Measurements from ENCODE around the gene L3MBTL3. TPM values are rescaled to one million over a fixed set of nuclear protein-coding genes. Genes with fewer than 3 reads are reported as not detected.
A peak's percentile ranks its signal among the peaks of the same experiment; 100 is the strongest.

Gene L3MBTL3
- total RNA-seq, 1 donor from 2014 or later = 4.3 TPM

DNA sequence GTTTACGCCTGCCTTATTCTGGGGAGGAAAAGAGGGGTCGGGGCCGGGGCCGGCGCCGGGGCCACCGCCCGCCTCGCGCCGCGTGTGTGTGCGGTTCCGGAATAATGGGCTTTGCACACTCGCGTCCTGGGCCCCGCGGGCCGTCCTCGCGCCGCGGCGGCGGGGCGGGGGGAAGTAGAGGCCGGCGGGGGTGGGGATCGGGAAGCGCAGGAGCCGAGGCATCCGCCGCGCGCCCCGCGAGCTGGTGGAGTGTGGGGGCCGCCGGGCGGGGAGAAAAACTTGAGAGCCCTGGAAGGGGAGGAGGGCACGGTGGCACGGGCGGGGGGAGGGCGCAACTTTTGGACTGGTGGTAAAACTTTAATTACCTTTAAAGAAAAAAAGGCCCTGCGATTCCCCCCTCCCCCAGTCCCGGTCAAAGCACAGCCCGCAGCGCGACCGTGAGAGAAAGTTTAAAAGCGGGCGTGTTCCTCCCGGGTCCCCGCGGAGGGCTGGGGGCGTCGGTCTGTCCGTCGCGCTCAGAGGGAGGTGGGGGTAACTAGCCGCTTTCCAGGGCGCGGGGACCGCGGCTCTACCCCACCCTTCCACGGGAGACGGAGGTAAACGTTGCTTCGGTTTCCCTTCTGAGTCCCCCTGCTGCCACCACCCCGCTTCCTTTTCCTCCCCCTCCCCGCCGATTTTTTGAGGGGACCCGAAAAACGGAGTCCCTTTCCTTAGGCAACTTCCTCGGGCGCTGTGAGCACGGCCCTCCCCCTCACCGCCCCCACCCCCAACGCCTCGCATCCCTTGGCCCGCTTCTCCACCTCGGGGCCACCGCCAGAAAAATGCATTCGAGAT, 1.9 kb downstream of the L3MBTL3 start:
- intact Hi-C loops (cut with DNase I) = no loop called here
- peak; percentile 55 for ATAC-seq (ENCODE audit: poor library complexity)
- peak; percentile 46 for DNase-seq

DNA sequence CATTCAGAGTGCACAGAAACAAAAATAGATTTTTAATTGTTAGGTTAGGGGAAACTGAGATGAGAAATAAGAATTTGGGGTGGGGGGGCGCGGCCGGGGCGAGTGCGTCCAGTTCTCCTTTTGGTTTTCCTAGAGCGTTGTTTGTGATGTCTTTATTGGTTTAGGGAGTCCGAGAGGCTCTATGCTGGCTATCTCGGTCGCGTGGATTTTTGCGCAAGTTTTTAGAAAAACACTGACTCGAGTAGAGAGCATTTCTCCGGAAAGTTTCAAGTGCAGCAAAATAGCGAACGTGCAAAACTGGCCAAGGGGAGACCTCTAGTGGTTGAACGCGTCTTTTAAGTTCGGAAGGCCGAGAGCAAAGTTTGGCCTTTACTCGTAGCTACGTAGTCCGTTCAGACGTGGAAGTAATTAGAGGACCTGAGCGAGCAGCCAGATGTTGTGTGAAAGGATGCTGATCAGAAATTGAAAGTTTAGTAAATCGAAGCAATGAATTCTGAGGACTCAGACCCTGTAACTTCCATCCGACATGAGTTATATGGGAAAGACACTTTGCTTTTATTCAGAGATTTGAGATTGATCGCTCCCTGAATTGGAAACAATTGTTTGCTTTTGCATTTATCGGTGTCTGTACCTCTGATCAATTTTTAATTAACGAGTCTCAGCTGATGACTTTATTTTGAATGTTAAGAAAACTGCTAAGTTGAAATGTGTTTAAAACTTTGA, 2.7 kb downstream of the L3MBTL3 start:
- peak; percentile 75 for DNase-seq
- intact Hi-C loops (cut with DNase I) = no loop called here
- peak; percentile 90 for ATAC-seq (ENCODE audit: poor library complexity)

DNA sequence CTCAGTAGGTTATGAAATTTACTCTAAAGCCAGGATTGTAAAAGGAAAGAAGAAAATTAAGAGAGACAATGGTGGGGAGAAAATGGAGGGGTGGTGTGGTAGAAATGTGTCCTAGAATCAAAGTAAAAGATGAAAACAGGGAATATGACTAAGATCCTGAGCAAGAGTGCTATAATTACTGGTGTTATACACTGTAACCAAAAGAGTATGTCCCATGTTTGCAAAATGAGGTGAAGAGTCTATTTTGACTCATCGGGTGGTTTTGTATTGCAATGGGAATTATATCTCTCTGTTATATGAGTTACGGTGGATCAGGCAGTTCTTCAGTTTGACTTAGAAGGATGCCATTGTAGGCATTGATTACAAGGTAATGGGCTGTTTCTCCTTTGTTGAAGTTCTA, 8.5 kb downstream of the L3MBTL3 start:
- intact Hi-C loops (cut with DNase I) = no loop called here
- no peak for ATAC-seq (ENCODE audit: poor library complexity)

GRCh38 chr6:130027948-130028347, 9.6 kb downstream of the L3MBTL3 start:
- no peak for ATAC-seq (ENCODE audit: poor library complexity)
- intact Hi-C loops (cut with DNase I) = no loop called here

More for the DNA sequence above, 8.5 kb downstream of the L3MBTL3 start:
- DNase-seq = no peak

GRCh38 chr6:130029163-130029562, 10.8 kb downstream of the L3MBTL3 start:
- DNase-seq (no peak), ATAC-seq (ENCODE audit: poor library complexity) (no peak)
- intact Hi-C loops (cut with DNase I) = no loop called here

More at GRCh38 chr6:130027948-130028347, 9.6 kb downstream of the L3MBTL3 start:
- no peak for DNase-seq

DNA sequence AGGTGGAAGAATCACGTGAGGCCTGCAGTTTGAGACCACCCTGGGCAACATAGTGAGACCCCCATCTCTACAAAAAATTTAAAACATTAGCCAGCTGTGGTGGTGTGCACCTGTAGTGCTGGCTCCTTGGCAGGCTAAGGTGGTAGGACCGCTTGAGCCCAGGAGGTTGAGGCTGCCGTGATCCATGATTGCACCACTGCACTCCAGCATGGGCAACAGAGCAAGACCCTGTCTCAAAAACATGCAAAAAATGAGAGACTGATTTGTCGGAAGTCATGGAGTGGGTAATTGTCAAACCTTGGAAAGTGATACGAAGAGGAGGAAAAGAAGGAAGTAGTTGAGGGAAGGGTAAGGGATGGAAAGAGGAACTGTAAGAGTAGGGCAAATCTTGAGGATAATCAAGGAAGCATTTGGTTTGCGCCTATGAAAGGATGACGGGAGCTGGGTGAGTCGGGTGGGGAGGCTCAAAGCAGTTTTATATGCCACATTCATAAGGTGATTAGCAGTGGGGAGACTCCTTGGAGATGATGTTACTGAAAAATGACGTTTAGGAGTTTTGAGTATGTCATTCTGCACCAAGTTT, 14.5 kb downstream of the L3MBTL3 start:
- ATAC-seq (ENCODE audit: poor library complexity) (no peak), DNase-seq (no peak)
- intact Hi-C loops (cut with DNase I) = no loop called here

GRCh38 chr6:130033949-130034348, 15.6 kb downstream of the L3MBTL3 start:
- DNase-seq (no peak), ATAC-seq (ENCODE audit: poor library complexity) (no peak)
- intact Hi-C loops (cut with DNase I) = no loop called here

DNA sequence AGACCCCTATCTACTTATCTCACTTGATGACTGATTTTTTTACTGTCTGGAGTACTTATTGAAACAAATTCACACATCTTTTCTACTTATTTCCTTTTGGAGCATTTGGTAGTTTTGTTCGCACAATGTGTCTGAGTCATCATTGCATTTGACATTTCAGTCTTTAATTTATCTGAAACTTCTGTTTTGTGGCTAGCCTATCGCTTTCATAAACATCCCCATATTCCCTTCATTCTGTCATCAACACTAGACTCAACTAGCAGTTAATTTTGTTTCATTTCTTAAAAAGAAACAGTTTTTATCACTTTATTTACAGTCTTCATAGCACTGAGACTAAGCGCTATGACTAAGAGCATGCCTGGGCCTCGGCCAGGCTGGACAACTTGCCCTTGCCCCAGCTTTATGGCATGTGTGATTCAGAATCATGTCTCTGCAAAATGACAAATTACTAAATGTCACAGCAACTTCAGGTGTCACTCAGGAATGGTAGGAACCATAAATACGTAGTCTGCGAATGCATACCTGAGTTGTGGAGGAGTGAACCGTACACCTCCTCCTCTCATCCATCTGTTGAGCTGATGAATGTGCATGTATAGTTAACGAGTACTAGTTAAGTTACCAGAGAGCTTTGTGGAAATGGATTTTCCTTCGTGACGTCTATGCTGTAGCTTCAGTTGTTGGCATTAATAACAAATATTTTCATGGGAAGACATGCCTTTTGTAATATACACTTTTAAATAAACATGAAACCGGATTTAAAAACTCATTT, 16.2 kb downstream of the L3MBTL3 start:
- DNase-seq (no peak), ATAC-seq (ENCODE audit: poor library complexity) (no peak)
- intact Hi-C loops (cut with DNase I) = no loop called here

DNA sequence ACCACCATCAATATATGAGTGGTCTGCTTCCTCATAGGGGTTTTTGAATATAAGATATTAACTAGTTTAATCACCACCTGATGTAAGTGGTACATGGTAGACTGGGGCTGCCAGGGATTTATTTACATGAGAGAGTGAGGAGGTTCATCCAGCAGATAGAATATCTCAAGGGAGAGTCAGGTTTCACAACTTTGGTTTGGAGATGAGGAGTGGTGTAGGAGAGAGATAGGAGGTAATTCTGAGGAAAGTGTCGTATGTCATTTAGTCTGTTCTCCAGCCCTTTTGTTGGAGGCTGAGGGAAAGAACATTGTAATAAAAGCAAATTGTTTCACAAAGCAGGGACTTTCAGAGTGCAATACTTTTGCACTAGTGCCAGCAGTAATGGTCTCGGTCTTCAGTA, 16.8 kb downstream of the L3MBTL3 start:
- no peak for DNase-seq
- intact Hi-C loops (cut with DNase I) = no loop called here
- ATAC-seq (ENCODE audit: poor library complexity) = no peak

DNA sequence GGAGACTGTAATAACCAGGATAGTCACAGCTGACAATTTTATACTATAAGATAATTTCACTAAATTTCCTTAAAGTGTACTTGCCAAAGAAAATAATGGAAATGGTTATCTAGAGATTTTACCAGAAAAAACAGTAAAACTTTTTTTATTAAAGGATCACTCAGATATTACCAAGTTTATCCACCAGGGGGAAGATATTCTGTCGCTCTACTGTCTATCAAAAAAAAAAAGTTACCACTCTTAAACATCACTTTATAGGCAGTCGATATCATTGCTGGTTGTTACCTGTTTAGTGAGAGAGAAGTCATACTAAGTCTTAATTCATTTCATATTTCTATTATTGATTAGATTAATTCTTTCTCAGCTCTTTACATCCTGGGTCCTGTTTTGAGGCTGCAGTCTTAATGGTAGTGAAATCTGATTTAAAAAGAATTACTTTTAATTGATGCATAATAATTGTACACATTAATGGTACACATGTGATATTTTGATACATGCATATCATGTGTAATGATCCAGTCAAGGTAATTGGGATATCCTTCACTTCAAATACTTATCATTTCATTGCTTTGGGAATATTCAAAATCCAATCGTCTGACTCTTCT, 18.9 kb downstream of the L3MBTL3 start:
- no peak for ATAC-seq (ENCODE audit: poor library complexity)
- no peak for DNase-seq
- intact Hi-C loops (cut with DNase I) = no loop called here

GRCh38 chr6:130041594-130041993, 23.2 kb downstream of the L3MBTL3 start:
- DNase-seq (no peak), ATAC-seq (ENCODE audit: poor library complexity) (no peak)
- intact Hi-C loops (cut with DNase I) = no loop called here

GRCh38 chr6:130043344-130043743, 25.0 kb downstream of the L3MBTL3 start:
- ATAC-seq (ENCODE audit: poor library complexity) = no peak
- intact Hi-C loops (cut with DNase I) = no loop called here

DNA sequence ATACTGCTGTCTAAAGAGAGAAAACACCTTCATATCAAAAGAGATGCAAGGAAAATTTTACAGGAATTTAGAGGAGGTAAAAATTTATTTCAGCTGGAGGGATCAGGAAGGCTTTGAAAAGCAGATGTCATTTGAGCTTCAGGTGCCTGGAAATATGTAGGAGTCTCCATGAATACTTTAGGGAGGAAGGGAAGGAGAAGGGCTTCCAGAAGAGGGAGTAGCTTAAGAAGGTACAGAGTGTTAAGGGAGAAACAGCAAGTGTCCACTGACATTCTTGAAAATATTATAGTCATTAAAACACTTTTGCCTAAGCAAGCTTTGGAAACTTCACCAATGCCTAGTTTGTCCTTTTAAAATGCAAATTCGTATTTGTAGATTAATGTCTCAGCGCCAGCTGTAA, 27.2 kb downstream of the L3MBTL3 start:
- no peak for ATAC-seq (ENCODE audit: poor library complexity)
- intact Hi-C loops (cut with DNase I) = no loop called here
- DNase-seq = no peak

More at GRCh38 chr6:130043344-130043743, 25.0 kb downstream of the L3MBTL3 start:
- DNase-seq = no peak

- ATAC-seq (ENCODE audit: poor library complexity) = no peak
Observed at GRCh38 chr6:130046671-130047070, 28.3 kb downstream of the L3MBTL3 start.

DNA sequence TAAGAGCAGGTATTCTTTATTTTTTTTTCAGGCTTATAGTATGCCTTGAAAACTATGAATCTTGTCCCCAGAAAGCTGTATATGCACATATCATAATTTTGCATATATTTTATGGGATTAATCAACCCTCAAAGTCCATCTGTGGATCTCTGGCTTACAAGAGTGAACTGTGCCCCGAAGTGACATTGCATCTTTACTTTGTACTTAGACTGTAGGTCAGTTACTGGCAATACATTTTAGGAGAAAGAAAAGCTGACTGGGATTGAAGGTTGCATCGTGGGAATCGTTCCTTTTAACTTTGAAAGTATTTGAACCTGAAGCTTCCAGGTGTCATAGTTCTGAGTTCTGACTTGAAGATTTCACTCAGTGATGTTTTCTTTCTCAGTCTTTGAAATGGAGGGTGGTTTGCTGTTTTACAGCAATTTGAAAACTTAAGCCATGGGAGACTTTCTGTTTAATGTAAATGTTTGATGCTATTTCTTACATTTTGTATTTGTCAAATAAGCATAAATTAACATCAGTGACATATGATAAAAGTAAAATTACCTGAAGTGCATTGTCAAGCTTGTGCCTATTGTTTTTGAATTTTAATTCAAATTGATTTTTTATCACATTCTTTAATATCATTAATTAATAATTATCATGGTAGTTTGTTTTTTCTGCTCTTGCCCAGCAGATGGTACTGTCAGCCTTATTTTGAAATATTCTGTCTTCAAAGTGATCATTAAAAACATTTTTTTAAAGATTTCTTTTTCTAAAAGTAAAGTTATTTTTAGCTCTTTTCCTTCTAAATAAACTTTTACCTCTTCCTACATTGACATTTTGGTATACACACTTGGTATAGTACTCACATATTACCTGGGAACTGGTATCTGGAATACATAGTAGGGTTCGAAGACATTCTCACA, 29.0 kb downstream of the L3MBTL3 start:
- DNase-seq (no peak), ATAC-seq (ENCODE audit: poor library complexity) (no peak)
- intact Hi-C loops (cut with DNase I) = no loop called here

More at GRCh38 chr6:130046671-130047070, 28.3 kb downstream of the L3MBTL3 start:
- intact Hi-C loops (cut with DNase I) = no loop called here
- no peak for DNase-seq

- no peak for ATAC-seq (ENCODE audit: poor library complexity)
Observed at GRCh38 chr6:130050230-130050629, 31.8 kb downstream of the L3MBTL3 start.

DNA sequence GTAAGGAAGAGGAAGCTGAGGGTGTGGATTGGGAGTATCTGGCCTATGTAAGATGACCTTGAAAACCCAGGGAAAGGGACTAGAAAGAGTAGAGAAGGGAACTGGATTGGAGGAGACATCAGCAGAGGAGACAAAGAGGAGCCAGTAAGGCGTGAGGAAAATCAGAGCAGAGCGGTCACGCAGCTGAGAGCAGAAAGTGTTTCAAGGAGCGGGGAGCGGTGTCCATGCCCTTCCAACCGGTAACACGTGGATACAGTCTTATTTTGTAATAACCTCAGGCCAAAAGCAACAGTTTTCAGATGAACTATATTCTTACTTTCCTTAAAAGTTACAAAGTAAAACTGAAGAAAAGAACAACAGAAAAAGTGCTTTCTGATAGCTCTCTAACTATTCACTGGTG, 36.3 kb downstream of the L3MBTL3 start:
- intact Hi-C loops (cut with DNase I) = no loop called here
- no peak for ATAC-seq (ENCODE audit: poor library complexity)
- DNase-seq = no peak

More at GRCh38 chr6:130050230-130050629, 31.8 kb downstream of the L3MBTL3 start:
- intact Hi-C loops (cut with DNase I) = no loop called here
- DNase-seq = no peak

Measured in Right ventricle myocardium superior (tissue), 1 donor.